NK-92 treated with Interleukin-12 subunit alpha and Interleukin-12 subunit beta, amount 100 ng/mL, for 24 hours (cell line): ENCODE data around the gene VSTM5.
"Not testable (repeated sequence)": the region's sequence is repeated elsewhere in the genome, so short reads cannot be mapped to it uniquely, and the experiment has no call there.

ENCODE experiments used
- DNase-seq: peaks from one replicate; lab custom pipeline; 2025; lab: John Stamatoyannopoulos, UW

VSTM5 gene

DNA sequence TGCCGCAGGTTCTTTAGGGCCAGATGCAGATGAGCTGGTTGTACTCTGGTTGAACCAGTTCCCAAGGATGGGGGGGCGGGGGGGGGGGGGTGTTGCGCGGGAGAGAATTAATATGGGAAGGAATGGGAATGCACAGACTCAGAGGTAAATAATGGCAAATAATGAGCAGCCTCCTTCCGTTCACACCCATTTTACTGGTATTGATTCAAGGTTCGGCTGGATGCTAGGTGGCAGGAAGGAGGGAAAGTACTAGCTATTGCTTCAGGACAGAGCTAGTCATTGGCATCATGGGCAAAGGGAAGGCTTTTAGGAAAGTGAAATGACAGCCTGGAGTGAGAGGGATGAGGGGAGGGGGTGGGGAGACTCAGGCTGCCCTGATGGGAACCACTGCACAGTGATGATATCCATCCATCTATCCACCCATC is at the start of gene VSTM5:
TSS of gene VSTM5 (minus strand) at position 25 of the 425 bp plus-strand sequence. CDS start 116 bp downstream, outside the sequence.
- no peak for DNase-seq

DNA sequence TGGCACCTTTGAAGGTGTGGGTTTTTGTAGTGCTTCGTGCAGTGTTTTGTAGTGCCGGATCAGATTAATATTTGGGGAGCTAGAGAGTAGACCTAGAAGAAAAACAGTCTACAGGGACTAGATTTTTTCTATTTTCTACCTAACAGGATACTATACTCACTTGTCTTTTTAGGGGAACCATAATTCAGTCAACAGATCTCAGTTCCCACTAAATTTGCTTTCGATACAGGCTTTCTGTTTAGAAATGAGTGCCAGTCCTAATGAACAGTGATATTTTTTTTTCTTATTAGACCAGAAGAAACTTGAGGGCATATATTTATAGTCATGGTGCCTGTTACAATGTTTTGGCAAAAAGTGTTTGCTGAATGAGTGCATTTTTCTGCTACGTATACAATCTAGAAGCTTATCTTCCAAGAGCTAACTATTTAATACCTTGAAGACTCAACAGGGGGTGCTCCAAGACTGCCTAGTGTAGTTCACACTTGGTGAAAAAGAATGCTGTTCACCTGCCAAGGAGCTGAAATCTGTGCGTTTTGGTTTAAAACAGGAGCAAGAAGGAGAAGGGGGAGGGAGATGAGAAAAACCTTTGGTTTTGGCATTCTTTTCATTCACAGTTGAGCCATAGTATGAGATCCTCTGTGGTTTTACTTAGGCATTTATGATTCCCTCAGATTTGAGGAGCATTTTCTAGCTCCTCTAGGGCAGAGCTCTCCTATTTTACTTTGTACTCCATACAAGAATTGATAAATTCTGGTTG is 44.9 kb upstream of the VSTM5 start:
- DNase-seq, result no peak

GRCh38 chr11:93890391-93891051 is 40.1 kb upstream of the VSTM5 start:
- DNase-seq, result no peak

- DNase-seq, result no peak
These were observed 36.7 kb upstream of the VSTM5 start for GRCh38 chr11:93887111-93887510.

DNA sequence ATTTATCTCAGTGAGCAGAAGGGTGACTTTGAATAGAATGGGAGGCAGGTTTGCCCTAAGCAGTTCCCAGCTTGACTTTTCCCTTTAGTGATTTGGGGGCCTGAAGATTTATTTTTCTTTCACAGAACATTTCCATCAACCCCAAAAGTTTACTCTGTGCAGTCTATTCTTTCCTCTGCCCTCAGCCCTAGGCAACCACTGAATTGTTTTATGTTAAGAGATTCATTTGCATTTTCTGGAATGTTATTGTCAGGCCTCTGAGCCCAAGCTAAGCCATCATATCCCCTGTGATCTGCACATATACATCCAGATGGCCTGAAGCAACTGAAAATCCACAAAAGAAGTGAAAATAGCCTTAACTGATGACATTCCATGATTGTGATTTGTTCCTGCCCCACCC is 28.7 kb upstream of the VSTM5 start:
- DNase-seq, result not testable (repeated sequence)

- no peak for DNase-seq
These were observed 25.2 kb upstream of the VSTM5 start for GRCh38 chr11:93875637-93876036.

DNA sequence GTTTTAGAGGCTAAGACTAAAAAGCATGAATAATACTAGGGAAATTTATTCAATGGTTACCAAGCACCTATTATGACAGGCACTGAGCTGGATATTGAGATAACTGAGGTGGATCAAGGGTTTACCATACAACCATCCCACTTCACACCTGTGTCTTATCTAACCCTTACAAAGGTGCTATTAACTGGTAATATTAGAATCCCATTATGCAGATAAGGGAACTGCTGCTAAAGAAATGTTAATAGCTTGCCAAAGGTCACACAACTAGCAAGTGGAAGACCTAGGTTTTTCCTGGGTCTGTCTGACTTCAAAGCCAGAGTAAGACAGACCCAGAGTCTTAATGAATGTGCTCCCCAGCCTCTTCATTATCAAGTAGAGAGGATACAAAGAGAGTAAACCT is 21.1 kb upstream of the VSTM5 start:
- DNase-seq, result no peak

DNA sequence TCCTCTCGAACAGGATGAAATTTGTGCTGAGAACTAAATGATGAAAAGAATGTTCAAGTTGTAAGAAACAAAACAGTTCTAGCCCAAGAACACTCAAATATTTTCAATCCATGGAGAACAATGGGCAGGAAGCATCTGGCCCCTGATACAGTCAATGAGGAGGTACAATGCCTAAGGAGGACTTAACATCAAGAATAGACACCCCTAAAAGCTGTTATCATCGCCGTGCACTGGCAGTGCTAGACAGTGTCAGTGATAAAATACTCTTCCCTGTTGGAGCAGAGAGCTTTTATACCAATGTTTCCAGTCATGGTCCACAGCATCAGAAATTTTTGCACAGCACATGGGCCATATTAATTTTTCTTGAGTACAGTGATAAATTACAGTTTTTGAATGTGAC is 20.2 kb upstream of the VSTM5 start:
- no peak for DNase-seq

- DNase-seq, result no peak
These were observed 19.4 kb upstream of the VSTM5 start for GRCh38 chr11:93869830-93870229.

DNA sequence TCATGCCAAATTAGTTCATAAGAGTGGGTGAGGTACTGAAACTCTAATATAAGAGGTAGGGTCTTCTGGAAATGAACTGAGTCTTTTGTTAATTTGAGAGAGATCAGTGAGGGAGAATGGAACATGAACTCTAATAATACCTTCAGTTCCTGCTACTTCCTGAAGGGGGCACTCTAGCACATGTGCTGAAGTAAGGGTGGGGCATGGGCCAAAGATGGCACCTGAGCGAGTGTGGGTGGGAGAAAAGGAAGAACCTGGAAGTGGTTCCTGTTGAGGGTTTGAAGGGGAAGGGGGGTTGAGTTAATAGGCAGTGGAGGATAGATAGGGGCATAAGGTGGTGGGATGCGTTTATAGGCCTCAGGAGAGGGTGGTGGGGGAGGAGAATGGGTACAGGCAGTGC is 18.0 kb upstream of the VSTM5 start:
- DNase-seq, result not testable (repeated sequence)

- no peak for DNase-seq
These were observed 11.4 kb upstream of the VSTM5 start for GRCh38 chr11:93861808-93862207.

DNA sequence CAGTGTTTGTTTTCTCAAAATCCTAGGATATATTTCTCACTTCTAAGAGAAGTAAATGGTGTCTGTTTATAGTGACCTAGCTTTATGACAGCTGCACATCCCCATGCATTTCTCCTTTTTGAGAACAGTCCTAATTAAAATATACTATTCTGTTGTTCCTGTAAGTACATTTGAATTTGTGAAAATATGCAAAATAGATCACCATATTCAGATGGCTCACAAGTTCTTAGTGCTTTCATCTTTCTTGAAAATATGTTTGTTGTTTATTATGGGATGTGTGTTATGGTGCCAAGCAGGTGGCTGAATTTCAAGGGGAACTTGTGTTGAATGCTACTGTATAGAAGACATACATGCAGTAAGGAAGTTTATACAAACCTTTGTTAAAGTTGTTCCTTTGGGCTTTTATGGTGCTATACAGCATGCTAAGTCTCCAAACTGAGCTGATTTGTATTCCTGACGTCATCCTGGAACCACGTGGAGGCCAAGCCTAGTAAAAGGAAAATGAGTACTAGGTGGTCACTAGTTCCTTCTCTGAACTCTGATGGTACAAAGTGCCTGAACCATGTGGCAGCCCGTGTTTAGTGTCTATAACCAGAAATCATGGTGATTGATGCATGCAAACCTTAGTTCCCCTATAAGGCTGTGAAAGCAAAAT is 7.8 kb upstream of the VSTM5 start:
- DNase-seq, result no peak

GRCh38 chr11:93857413-93858120 is 7.1 kb upstream of the VSTM5 start:
- DNase-seq, result no peak

GRCh38 chr11:93852242-93852641 is 1.8 kb upstream of the VSTM5 start:
- no peak for DNase-seq

DNA sequence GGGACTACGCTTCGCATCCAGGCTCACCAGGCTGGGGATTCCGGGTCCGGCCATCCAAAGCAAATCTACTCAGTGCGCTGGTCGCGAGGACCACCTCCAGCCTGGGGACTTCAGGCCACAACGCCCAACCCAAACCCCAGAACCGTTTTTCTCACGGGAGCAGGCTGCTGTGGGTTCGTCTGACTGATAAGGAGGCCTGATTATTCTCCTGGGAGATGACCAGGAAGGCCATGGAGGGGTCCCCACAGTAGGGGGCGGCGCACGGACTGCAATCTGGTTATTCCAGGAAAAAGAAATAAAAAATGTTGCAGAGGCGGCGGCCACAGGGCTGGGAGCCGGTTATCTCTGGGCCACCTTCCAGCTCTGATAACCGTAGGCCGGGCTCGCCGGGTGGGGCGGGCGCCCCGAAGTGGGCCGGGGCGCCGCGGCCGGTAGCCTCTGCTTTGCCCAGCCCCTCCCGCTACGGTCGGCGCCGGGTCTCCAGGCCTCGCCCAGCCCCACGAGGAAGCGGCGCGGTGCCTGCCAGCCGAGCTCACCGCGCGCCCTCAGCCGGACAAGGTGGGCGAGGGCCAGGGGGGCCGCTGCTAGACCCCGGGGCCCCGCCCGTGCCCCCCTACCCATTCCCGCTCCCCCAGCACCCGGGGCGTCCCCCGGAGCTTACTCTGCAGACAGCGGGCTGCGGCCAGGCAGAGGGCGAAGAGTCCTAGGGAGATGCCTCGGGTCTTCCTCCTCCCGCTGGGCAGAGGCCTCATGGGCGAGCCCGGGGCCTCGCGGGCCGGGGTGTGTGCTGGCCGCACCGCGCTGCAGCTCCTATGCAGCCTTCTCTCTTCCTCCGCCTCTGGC is 446 bp downstream of the VSTM5 start:
- no peak for DNase-seq

GRCh38 chr11:93849201-93849600 is 1.2 kb downstream of the VSTM5 start:
- no peak for DNase-seq

- DNase-seq, result no peak
These were observed 4.0 kb downstream of the VSTM5 start for GRCh38 chr11:93846411-93846810.

GRCh38 chr11:93845181-93846092 is 5.0 kb downstream of the VSTM5 start:
- no peak for DNase-seq

DNA sequence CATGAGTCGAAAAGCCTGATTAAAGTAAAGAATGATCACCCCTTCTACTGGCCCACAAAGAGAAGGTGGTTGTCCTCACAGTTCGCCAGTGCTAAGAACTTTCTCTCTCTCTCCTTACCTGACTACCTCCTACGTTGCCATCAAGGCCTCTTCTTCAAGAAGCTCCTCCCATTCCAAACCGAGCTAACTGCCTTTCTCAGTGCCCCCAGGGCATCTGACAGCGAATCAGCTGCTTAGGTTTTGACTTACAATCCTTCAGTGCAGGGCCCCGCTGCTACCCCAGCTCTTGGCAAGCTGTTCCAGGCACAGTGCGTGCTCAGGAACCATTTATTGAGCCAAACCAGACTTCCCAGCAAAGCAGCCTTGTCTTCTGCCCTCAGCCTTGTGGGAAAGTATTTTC is 5.8 kb downstream of the VSTM5 start:
- no peak for DNase-seq

DNA sequence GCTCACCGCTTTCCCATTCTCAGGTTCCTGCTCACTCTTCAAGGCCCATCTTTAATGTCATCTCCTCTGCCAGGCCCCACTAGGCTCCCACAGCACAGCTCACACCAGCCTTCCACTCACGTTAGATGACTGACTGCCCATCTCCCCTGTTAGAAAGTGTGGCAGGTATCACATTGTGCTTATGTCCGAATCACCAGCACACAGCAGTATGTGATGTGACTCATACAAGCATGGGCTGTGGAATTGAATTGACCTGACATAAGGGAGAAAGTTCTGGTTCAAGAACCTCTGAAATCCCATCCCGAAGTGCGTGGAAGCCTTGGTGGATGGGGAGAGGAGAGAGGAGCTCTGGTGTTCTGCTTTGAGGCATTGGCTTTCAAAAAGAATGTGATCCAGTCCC is 6.5 kb downstream of the VSTM5 start:
- no peak for DNase-seq
